Activated CD4-positive, alpha-beta T cell treated with anti-CD3 and anti-CD28 coated beads, Interleukin-2, amount 10 ng/mL, durations not matched to agents 24 days and 14 days (primary cell): Measurements from ENCODE around the gene AQP11. TPM values are rescaled to one million over a fixed set of nuclear protein-coding genes. Genes with fewer than 3 reads are reported as not detected.

Experiments used
- DNase-seq: peaks from one replicate; pipeline ENCODE4 v3.0.0; 2022
- H3K27ac Mint-ChIP-seq: one replicate; pipeline ENCODE4 v1.8.0; 2022; ENCODE audit warnings: mild to moderate bottlenecking, mixed read lengths
- H3K27me3 Mint-ChIP-seq: one replicate; pipeline ENCODE4 v1.8.0; 2022; ENCODE audit warnings: mixed read lengths
- H3K36me3 Mint-ChIP-seq: one replicate; pipeline ENCODE4 v1.8.0; 2022; ENCODE audit warnings: low read depth, mild to moderate bottlenecking, mixed read lengths
- H3K4me1 Mint-ChIP-seq: one replicate; pipeline ENCODE4 v1.8.0; 2021; ENCODE audit warnings: mixed read lengths
- H3K4me3 Mint-ChIP-seq: one replicate; pipeline ENCODE4 v1.8.0; 2022; ENCODE audit warnings: mild to moderate bottlenecking, moderate library complexity, mixed read lengths
- H3K9me3 Mint-ChIP-seq: one replicate; pipeline ENCODE4 v1.8.0; 2021; ENCODE audit warnings: mixed read lengths
- intact Hi-C: fragments of 100-400 bp; cut with micrococcal nuclease; formaldehyde crosslinking; loops from one replicate; pipeline ENCODE4 v1.15.1; 2023
- total RNA-seq: library from RNA; stranded (reverse); gene quantifications from 2 replicates; pipeline ENCODE4 v1.2.3, GENCODE V29; 2022

AQP11 gene
- total RNA-seq, 1 donor from 2014 or later: 0.65 TPM

DNA sequence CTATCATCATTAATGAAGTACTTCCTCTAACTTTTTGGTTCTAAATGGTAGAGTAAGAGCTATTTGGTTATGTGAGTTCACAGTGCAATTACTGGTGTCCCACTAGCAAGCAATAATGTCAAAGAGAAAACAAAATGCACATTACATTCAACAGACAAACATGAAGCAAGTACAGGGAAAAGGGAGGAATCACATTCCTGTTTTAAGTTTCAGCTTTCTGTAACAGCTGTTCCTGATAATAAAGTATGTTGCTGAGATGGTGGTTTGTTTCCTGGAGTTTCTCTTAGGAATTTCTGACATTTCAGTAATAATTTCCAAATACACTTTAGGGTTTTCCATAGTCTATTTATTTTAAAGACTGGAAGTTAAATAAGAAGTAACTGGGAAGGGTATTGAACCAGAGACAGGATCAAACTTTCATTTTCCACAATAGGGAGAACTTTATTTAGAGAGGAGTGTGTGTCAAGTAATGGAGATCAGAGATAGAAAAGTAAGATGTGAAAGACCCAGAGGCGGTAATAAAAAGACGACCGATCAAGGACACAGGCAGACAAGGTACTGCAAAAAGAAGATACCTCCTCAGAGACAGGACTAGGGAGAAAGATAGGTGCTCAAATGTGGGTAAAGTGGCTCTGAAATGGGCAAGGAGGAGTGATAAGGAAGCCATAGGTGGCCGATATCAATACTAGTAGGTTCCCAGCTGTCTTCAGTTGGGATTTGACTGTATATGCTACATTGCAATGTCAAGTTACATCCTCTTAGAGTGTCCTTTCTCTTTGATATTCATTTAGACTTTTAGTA, 68.7 kb downstream of the AQP11 start:
- Mint-ChIP-seq H3K27ac (no peak overlapping the region), H3K4me1 (no peaks in the 10 kb centered on the region), H3K36me3 (no peaks in the 10 kb centered on the region), H3K27me3 (peaks cover 2% of the 10 kb centered on the region), H3K4me3 (no peak overlapping the region), H3K9me3 (no peaks in the 10 kb centered on the region)
- intact Hi-C loops: no loop called here
- no peak for DNase-seq

Other genes starting within 250 kb of the AQP11 start
- gene PAK1, start 115.9 kb upstream of the AQP11 start, total RNA-seq: 32.1 and 33.1 TPM in 2 replicates
- 177 and 186 TPM in 2 replicates for gene CLNS1A, start 47.8 kb downstream of the AQP11 start, total RNA-seq
- gene RSF1, start 230.8 kb downstream of the AQP11 start, total RNA-seq: 45.3 and 47.6 TPM in 2 replicates
- gene AAMDC, start 231.2 kb downstream of the AQP11 start, total RNA-seq: 1.3 and 1.4 TPM in 2 replicates